Esophagus muscularis mucosa (tissue), 4 donors: Measurements from ENCODE around the gene CTNS. TPM values are rescaled to one million over a fixed set of nuclear protein-coding genes. Genes with fewer than 3 reads are reported as not detected.

Experiments
- DNase-seq: peaks from one replicate; pipeline ENCODE4 v3.0.0-alpha.2; 2017; ENCODE audit errors: extremely low spot score
- H3K27ac ChIP-seq, 4 donors: fragments of 200-600 bp; sonication (generic); replicated peaks in 1 of 4; 1 replicate in 3 of 4; 2 replicates in 1 of 4; pipeline ENCODE4 v1.5.1; 2016 to 2019; ENCODE audit warnings: mild to moderate bottlenecking in 1 of 4
- H3K27me3 ChIP-seq, 4 donors: fragments of 200-600 bp; sonication (generic); one replicate each; pipeline versions ENCODE4 v1.5.1 to v1.6.0; 2016 to 2019
- H3K36me3 ChIP-seq, 4 donors: fragments of 200-600 bp; sonication (generic); one replicate each; pipeline ENCODE4 v1.5.1; 2016 to 2019
- H3K4me1 ChIP-seq, 4 donors: fragments of 200-600 bp; sonication (generic); one replicate each; pipeline ENCODE4 v1.5.1; 2016 to 2019
- H3K4me3 ChIP-seq, 4 donors: fragments of 200-600 bp; sonication (generic); 1 replicate in 2 of 4; 2 replicates in 2 of 4; pipeline ENCODE4 v1.5.1; 2016 to 2019; ENCODE audit warnings: mild to moderate bottlenecking in 4 of 4, moderate library complexity in 1 of 4
- H3K9me3 ChIP-seq, 4 donors: fragments of 200-600 bp; sonication (generic); 1 replicate in 3 of 4; 2 replicates in 1 of 4; pipeline ENCODE4 v1.5.1; 2016 to 2019
- EP300 ChIP-seq: sonication (generic); formaldehyde crosslinking; IDR thresholded peaks from one replicate; pipeline ENCODE4 v1.6.1; 2017; ENCODE audit warnings: antibody characterized with exemption
- POLR2A ChIP-seq: fragments of 450-650 bp; IDR thresholded peaks from one replicate; pipeline ENCODE4 v1.6.1; 2017; ENCODE audit warnings: antibody characterized with exemption, moderate library complexity, mild to moderate bottlenecking, low read depth
- POLR2AphosphoS5 ChIP-seq, 2 donors: sonication (generic); formaldehyde crosslinking; IDR thresholded peaks; one replicate each; pipeline ENCODE4 v1.6.1; 2017; ENCODE audit warnings: antibody characterized with exemption in 2 of 2
- WGBS: methylation state at CpG from one replicate; pipeline ENCODE4 v1.1.5; 2018; 5-methylcytosine and 5-hydroxymethylcytosine counted together
- intact Hi-C: fragments of 100-400 bp; cut with DNase I; formaldehyde crosslinking; loops from one replicate; pipeline ENCODE4 v1.15.1; 2023
- total RNA-seq, 4 donors: library from RNA; depleted of rRNA; stranded (reverse); fragments of >200 nt; gene quantifications; one replicate each; pipeline versions ENCODE4 v1.1.0 to v1.2.1, GENCODE V29; 2016
- TF ChIP-seq, protein P1 (sequence below), 3 experiments: fragments of 200-600 bp in 2 of 3; fragments of 450-650 bp in 1 of 3; sonication (generic) in 2 of 3; IDR thresholded peaks; one replicate each; pipeline ENCODE4 v1.5.1; 2017 to 2019; ENCODE audit warnings: antibody characterized with exemption in 3 of 3, mild to moderate bottlenecking in 2 of 3, moderate library complexity in 1 of 3

The CTNS gene
- total RNA-seq, 4 donors from 2014 or later, result 10.4 to 20.3 (median 15.5) TPM

GRCh38 chr17:3665834-3666233 is 29.3 kb downstream of the CTNS start:
- TF ChIP-seq POLR2AphosphoS5 (IDR thresholded peaks at IDR 0.05) (no peak), POLR2A (no peak), EP300 (no peak)
- TF ChIP-seq, protein P1, sequence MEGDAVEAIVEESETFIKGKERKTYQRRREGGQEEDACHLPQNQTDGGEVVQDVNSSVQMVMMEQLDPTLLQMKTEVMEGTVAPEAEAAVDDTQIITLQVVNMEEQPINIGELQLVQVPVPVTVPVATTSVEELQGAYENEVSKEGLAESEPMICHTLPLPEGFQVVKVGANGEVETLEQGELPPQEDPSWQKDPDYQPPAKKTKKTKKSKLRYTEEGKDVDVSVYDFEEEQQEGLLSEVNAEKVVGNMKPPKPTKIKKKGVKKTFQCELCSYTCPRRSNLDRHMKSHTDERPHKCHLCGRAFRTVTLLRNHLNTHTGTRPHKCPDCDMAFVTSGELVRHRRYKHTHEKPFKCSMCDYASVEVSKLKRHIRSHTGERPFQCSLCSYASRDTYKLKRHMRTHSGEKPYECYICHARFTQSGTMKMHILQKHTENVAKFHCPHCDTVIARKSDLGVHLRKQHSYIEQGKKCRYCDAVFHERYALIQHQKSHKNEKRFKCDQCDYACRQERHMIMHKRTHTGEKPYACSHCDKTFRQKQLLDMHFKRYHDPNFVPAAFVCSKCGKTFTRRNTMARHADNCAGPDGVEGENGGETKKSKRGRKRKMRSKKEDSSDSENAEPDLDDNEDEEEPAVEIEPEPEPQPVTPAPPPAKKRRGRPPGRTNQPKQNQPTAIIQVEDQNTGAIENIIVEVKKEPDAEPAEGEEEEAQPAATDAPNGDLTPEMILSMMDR (IDR thresholded peaks at IDR 0.05), result no peak
- Histone ChIP-seq H3K27ac (peak overlapping the region in 3 of 4 donors; percentile 98 to 99 (median 98)), H3K4me1 (peaks cover 37 to 47% (median 42%) of the 10 kb centered on the region in 4 donors), H3K36me3 (peaks cover 15 to 48% (median 43%) of the 10 kb centered on the region in 4 donors), H3K9me3 (no peaks in the 10 kb centered on the region), H3K27me3 (no peaks in the 10 kb centered on the region), H3K4me3 (no peak overlapping the region)
- DNase-seq, result no peak
- intact Hi-C loops, result no loop called here
- 67% methylated on average over 5 of the region's 5 CpGs for WGBS

- Histone ChIP-seq H3K36me3 (peaks cover 15 to 48% (median 38%) of the 10 kb centered on the region in 4 donors), H3K27ac (peak overlapping the region; percentile 95 to 99 (median 98)), H3K4me3 (peak overlapping the region in 2 of 4 donors; percentile 26 to 95), H3K27me3 (no peaks in the 10 kb centered on the region), H3K9me3 (no peaks in the 10 kb centered on the region), H3K4me1 (peaks cover 34 to 48% (median 42%) of the 10 kb centered on the region in 4 donors)
- DNase-seq, result no peak
- intact Hi-C loops, result no loop called here
- TF ChIP-seq POLR2A (no peak), EP300 (no peak), POLR2AphosphoS5 (IDR thresholded peaks at IDR 0.05) (no peak)
- TF ChIP-seq, protein P1 (IDR thresholded peaks at IDR 0.05), result no peak
- 84% methylated on average over 4 of the region's 6 CpGs for WGBS
Measured at GRCh38 chr17:3666516-3666915, 30.0 kb downstream of the CTNS start.

GRCh38 chr17:3667366-3668278 is 31.1 kb downstream of the CTNS start:
- peak overlapping the region; percentile 95 to 99 (median 98) for H3K27ac ChIP-seq
- peaks cover 34 to 48% (median 42%) of the 10 kb centered on the region in 4 donors for H3K4me1 ChIP-seq
- 15% methylated on average over 9 of the region's 39 CpGs for WGBS
- DNase-seq, result peak; percentile 94
- H3K36me3 ChIP-seq, result peaks cover 15 to 40% (median 27%) of the 10 kb centered on the region in 4 donors
- no peaks in the 10 kb centered on the region for H3K27me3 ChIP-seq
- intact Hi-C loops, result loop anchor here (2.0 kb wide), 1 partner anchor 31 kb away; the partner anchor contains the start of genes CTNS and SHPK
- peak overlapping the region; percentile 92 to 99 (median 96) for H3K4me3 ChIP-seq
- no peaks in the 10 kb centered on the region for H3K9me3 ChIP-seq
- TF ChIP-seq EP300 (no peak), POLR2A (no peak), POLR2AphosphoS5 (IDR thresholded peaks at IDR 0.05) (peak in 1 of 2 donors; percentile 69)
- TF ChIP-seq, protein P1 (IDR thresholded peaks at IDR 0.05), result no peak

GRCh38 chr17:3668279-3669084 is 31.9 kb downstream of the CTNS start, which contains the start of the genes EMC6 and TAX1BP3:
Gene EMC6, plus strand, starts transcription at chr17:3668812. Its CDS starts 335 bp downstream, at chr17:3669147.
Gene TAX1BP3, minus strand, starts transcription at chr17:3668578. Its CDS starts 52 bp downstream, at chr17:3668526.
- intact Hi-C loops, result loop anchor here (2.0 kb wide), 1 partner anchor 32 kb away; the partner anchor contains the start of genes CTNS and SHPK
- H3K36me3 ChIP-seq, result peaks cover 10 to 34% (median 18%) of the 10 kb centered on the region in 4 donors

More at GRCh38 chr17:3668279-3669084, 31.9 kb downstream of the CTNS start, which contains the start of the genes EMC6 and TAX1BP3:
- 0% methylated on average over 38 of the region's 89 CpGs for WGBS
- Histone ChIP-seq H3K4me1 (peaks cover 34 to 48% (median 42%) of the 10 kb centered on the region in 4 donors), H3K9me3 (no peaks in the 10 kb centered on the region), H3K27me3 (no peaks in the 10 kb centered on the region), H3K4me3 (peak within 1 kb of the TSS; percentile 92 to 99 (median 96)), H3K27ac (peak within 1 kb of the TSS; percentile 95 to 99 (median 98))
- DNase-seq, result peak; percentile 99
- TF ChIP-seq, protein P1 (IDR thresholded peaks at IDR 0.05), result peak in 1 of 3 experiments; percentile 2
- TF ChIP-seq POLR2A, result peak; percentile 87
- no peak for TF ChIP-seq EP300
- peak; percentile 95 to 99 for TF ChIP-seq POLR2AphosphoS5 (IDR thresholded peaks at IDR 0.05)
